ENCODE results near the gene DNAJC25.

DNA sequence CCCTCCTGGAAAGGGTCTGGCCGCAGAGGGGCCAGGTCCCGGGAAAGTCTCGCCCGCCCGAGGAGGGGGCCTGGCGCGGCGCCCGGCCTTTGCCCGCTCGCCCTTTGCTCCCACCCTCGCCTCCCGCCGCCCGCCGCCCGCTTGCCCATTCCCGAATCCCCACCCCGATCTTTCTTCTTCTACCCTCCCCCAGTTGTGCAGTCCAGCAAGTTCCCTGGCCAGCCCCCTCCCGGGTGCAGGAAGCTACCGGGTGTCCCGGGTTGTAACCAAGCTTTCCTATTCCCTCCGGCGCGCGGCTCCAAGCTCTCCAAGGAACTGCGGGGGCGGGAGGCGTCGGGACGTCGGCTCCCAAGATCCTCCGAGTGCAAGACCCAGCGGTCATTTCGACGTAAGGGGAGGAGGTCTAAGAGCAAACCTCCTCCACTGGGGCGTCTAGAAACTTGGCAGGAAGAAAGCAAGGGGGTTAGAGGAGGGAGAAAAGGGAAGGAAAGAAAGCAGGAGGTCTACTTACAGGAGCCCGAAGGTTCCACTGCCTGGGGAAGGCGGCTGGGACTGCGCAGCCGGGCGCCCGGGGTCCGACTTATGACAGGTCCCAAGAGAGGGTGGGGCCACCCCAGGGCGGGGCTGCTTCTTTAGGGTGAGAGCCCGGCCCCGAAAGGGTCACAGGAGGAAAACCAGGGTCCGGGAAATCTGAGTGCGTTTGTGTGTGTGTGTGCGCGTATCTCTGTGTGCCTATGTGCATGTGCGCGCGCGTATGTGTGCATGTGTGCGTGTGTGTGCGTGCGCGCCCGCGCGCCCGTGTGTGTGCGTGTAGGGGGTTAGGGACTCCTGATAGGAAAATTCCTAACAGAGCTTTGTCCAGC lies 31.8 kb upstream of the DNAJC25 start, which contains the start of gene PTGR1:
- no peak for TF ChIP-seq EP300 (IDR thresholded peaks at IDR 0.05; ENCODE audit: borderline replicate concordance in 1 of 2, low read depth in 2 of 2, low read length in 2 of 2)
- TF ChIP-seq CBX8 (IDR thresholded peaks at IDR 0.05; ENCODE audit: borderline replicate concordance, low read depth, low read length) = no peak
- no peak for TF ChIP-seq SP2 (IDR thresholded peaks at IDR 0.05; ENCODE audit: low read length)
- TF ChIP-seq, protein P1, sequence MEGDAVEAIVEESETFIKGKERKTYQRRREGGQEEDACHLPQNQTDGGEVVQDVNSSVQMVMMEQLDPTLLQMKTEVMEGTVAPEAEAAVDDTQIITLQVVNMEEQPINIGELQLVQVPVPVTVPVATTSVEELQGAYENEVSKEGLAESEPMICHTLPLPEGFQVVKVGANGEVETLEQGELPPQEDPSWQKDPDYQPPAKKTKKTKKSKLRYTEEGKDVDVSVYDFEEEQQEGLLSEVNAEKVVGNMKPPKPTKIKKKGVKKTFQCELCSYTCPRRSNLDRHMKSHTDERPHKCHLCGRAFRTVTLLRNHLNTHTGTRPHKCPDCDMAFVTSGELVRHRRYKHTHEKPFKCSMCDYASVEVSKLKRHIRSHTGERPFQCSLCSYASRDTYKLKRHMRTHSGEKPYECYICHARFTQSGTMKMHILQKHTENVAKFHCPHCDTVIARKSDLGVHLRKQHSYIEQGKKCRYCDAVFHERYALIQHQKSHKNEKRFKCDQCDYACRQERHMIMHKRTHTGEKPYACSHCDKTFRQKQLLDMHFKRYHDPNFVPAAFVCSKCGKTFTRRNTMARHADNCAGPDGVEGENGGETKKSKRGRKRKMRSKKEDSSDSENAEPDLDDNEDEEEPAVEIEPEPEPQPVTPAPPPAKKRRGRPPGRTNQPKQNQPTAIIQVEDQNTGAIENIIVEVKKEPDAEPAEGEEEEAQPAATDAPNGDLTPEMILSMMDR (IDR thresholded peaks at IDR 0.05; ENCODE audit: control extremely low read depth in 1 of 3, insufficient read depth in 1 of 3, low read depth in 1 of 3, low read length in 3 of 3) = no peak
- no peak for TF ChIP-seq CBX5 (IDR thresholded peaks at IDR 0.05; ENCODE audit: low read depth, low read length)
